GM21367 (cell line): ENCODE measurements around the gene KIFC3.
"Not testable (repeated sequence)": the region's sequence is repeated elsewhere in the genome, so short reads cannot be mapped to it uniquely, and the experiment has no call there.

Experiments used
- ATAC-seq: cut with Tn5 transposase; IDR thresholded peaks from one replicate; pipeline ENCODE4 v1.9.1; 2021; ENCODE audit not compliant: unreplicated experiment

Gene KIFC3

GRCh38 chr16:57743458-57743857, 58.8 kb downstream of the KIFC3 start:
- no peak for ATAC-seq

GRCh38 chr16:57742543-57742942, 59.7 kb downstream of the KIFC3 start:
- ATAC-seq, result no peak

- no peak for ATAC-seq
Measured at GRCh38 chr16:57741660-57742191, 60.6 kb downstream of the KIFC3 start.

GRCh38 chr16:57740423-57741071, 61.7 kb downstream of the KIFC3 start:
- ATAC-seq, result no peak

GRCh38 chr16:57739756-57740422, 62.4 kb downstream of the KIFC3 start:
- ATAC-seq, result no peak

GRCh38 chr16:57738844-57739243, 63.4 kb downstream of the KIFC3 start:
- no peak for ATAC-seq

- no peak for ATAC-seq
Measured at GRCh38 chr16:57736419-57737351, 65.6 kb downstream of the KIFC3 start.

GRCh38 chr16:57735755-57736418, 66.4 kb downstream of the KIFC3 start, which contains the start of gene KATNB1:
KATNB1 (plus strand) TSS chr16:57735770; CDS start chr16:57737244, 1,474 bp downstream.
- ATAC-seq, result no peak

- ATAC-seq, result peak; percentile 86
Measured at GRCh38 chr16:57734925-57735754, 67.2 kb downstream of the KIFC3 start.

- no peak for ATAC-seq
Measured at GRCh38 chr16:57734308-57734924, 67.9 kb downstream of the KIFC3 start.

GRCh38 chr16:57732714-57733113, 69.6 kb downstream of the KIFC3 start:
- ATAC-seq, result no peak

GRCh38 chr16:57732037-57732436, 70.3 kb downstream of the KIFC3 start:
- no peak for ATAC-seq

- ATAC-seq, result no peak
Measured at GRCh38 chr16:57730771-57731730, 71.2 kb downstream of the KIFC3 start.

GRCh38 chr16:57729852-57730251, 72.4 kb downstream of the KIFC3 start:
- ATAC-seq, result not testable (repeated sequence)

- ATAC-seq, result no peak
Measured at GRCh38 chr16:57729182-57729484, 73.2 kb downstream of the KIFC3 start.

GRCh38 chr16:57728336-57729181, 73.7 kb downstream of the KIFC3 start:
- no peak for ATAC-seq

GRCh38 chr16:57727610-57728009, 74.7 kb downstream of the KIFC3 start:
- no peak for ATAC-seq
